CD4-positive, alpha-beta T cell treated with Interleukin-17A for 4 hours (primary cell): ENCODE data around the gene SPP2.

ENCODE experiments used
- DNase-seq: peaks from one replicate; pipeline ENCODE4 v3.0.0-alpha.2; 2020; ENCODE audit warnings: mixed read lengths

Gene SPP2

GRCh38 chr2:234050455-234051135, at the start of gene SPP2:
Gene SPP2, plus strand, starts transcription at chr2:234050702. Its CDS starts 85 bp downstream, at chr2:234050787.
- no peak for DNase-seq

- DNase-seq: no peak
These were observed 48.9 kb upstream of the SPP2 start for GRCh38 chr2:234001380-234002160.

DNA sequence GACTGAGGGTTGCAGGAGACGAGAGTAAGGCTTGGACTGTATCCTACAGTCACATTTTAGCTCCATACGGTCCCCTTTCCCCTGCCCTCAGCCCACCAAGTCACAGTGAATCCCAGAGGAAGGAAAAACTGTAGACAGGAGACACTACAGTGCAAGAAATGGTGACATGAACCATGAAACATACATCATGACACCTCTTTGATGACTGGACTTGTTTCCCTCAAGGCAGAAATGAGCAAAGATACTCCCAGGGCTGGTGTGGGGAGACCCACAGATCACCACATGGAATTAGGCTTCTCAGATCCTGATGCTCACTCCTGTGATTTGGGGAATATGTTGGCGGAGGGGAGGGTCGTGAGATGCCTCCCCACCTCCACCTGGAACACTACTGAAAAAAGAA, 48.2 kb upstream of the SPP2 start:
- DNase-seq: no peak

DNA sequence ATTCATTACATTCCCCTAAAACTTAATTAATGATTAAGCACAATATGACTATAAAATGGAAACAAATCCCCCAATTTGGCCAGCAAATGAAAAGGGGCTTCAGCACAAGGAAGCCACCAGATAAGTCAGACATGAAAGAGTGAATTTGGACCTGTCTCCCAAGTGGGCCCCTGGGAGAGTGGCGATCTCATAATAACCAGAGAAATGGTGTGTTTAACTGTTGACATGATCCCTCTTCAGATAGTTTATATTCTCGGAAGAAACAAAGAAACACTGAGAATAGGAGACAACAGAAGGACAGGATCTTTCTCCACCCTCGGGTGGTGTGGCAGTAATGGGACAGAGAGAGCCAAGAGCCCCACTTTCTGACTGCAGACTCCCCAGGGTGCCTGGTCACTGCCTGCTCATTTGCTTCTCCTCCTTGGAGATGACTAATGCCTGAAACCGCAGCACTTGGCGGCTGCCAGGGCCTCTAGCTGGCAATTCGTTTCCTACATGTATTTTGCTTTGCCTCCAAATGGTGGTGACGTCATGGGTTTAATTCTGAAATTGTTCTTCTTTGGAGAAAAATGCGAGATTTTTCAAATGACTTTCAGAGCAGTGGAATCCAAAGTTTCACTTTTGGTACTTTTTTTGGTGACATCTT, 46.4 kb upstream of the SPP2 start:
- peak; percentile 39 for DNase-seq

DNA sequence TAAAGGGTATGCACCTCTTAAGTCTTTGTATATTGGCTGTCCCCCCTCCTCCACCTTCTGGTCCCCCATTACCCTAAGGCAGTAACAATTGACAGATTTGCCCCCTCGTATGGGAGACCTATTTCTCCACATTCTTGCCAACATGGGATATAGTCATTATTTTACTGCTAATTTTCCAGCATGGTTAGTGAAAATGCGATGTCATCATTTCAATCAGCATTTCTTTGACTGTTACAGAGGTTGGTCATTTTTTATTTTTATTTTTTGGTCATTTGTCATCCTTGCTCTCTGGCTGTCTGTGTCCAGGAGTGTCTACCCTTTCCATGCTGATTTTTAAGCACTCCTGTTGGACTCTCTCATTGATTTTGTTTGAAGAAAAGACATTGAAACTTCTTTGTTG, 45.4 kb upstream of the SPP2 start:
- DNase-seq: no peak

DNA sequence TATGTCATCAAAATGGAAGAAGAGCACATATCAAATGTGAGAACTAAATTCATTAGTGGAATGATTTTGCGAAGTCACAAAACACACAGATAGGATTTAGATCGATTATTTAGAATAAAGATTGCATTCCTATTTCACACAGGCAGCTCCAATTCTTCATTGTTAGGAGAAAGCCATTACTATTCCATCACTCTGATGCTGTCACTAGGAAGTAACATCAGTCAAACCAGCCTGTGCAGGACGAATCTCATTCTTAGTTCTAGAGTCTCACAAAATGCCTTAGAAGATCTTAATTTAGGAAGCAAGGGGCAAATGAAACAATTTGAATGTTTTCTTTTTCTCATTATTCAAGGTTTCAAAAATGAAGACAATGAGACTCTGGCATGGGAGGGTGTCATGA, 44.0 kb upstream of the SPP2 start:
- DNase-seq: no peak

DNA sequence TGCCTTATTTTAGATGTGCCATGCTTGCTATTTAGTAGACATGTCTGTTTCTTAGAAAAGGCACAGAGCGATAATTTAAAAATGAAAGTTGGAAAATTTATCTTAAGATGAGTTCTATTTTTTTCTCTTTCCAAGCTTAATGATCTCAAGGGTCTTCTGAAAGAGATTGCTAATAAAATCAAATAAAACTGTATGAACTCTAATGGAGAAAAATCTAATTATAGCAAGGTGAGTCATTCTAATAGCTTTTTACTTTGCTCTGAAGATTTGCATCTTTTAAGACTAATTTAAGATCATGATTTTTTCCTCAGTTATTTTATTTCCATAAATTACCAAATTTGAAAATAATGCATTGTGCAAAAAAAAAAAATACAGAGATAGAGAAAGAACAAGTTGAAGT, 36.1 kb upstream of the SPP2 start:
- DNase-seq: no peak

DNA sequence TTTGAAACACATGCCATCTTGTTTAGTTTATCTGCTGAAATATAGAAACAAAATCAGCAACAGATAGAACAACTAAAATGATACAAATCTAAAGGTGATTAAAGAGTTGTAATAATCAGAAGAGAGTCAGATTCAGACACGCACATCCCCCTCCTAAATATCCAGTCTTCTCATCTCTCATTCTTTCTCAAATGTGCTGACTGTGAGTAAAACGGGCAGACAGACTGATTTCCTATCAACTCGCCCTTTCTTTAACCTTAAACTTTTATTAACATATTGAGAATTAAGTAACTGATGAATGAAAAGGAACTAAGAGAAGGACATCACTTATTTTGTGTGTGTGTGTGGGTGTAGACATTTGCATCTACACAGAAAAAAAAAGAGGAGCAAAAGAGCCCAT, 34.6 kb upstream of the SPP2 start:
- no peak for DNase-seq

GRCh38 chr2:234019896-234020295, 30.6 kb upstream of the SPP2 start:
- DNase-seq: no peak

DNA sequence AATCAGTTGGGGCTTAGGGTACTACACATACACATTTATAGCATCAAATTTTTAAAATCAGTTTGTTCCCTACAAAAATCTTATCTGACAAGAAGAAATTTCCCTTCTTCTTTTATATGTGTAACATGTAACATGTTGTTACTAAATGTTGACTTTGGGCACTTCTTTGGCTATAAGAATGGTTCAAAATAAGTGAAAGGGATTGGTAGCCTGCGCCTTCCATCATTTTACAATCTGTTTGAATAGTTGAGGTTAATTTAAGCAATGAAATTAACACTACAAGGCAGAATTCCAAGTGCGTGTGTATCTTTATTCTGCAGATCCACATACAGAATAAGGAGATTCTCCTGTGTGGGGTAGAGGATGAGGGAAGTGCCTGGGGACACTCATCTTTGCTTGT, 30.2 kb upstream of the SPP2 start:
- DNase-seq: no peak

DNA sequence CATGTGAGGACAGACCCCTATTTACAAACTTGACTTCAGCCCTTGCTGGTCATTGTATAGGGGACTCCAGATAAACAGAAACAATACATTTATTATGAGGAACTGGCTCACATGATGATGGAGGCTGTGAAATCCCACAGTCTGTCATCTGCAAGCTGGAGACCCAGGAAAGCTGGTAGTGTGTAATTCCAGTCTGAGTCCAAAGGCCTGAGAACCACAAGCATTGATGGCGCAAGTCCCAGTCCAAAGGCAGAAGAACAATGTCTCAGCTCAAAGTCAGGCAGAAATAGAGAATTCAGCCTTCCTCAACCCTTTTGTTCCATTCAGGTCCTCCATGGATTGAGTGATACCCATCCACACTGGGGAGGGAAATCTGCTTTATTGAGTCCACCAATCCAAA, 28.1 kb upstream of the SPP2 start:
- DNase-seq: no peak

- DNase-seq: no peak
These were observed 26.2 kb upstream of the SPP2 start for GRCh38 chr2:234024304-234024703.

GRCh38 chr2:234025466-234025865, 25.0 kb upstream of the SPP2 start:
- peak; percentile 58 for DNase-seq

DNA sequence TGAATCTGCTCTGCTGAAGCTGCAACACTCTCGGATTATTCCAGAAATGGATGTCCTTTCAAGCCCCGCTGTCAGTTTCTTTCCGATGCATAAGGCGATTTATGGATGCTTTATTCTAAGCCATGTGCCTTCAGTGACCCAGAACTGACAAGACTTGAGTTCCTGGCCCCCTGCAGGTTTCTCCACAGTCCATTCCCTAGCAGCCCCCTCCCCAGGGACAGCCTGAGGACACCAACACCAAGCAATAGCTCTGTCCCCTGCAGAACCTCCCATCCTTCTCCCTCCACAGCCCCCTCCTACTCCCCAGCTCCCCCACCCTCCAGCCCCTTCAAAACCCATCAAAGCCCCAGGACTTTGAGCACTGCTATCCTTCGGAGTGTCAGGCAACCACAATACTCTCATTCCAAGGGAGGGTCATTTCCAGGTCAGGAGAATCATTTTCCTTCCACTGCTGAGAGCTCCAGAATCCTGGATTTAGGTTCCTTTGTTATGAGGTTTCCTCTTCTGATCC, 24.6 kb upstream of the SPP2 start:
- DNase-seq: no peak

DNA sequence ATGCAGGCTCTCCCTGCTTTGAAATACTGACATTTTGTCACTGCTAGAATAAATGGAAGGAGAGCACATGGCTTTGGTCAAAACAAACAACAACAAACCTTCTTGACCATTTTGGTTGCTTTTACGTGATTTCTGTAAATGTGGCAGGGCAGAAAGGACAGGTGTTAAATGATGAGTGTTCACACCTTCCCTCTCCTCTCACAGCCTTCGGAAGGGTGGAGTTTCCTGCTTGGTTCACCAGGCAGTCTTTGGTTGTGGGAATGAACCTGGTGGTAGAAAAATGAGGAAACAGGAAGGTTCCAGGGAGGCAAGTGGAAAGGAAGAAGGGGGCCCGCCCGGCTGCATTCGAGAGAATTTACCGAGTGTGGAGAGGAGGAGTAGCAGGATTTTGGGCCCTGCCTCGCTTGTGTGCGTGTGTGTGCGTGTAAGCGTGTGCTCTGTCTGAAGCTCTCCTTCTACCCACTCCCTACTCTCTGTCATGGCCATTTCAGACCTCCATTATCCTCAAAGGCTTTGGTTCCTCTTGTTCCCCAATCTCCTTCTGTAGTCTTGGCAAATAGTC, 23.7 kb upstream of the SPP2 start:
- peak; percentile 11 for DNase-seq

DNA sequence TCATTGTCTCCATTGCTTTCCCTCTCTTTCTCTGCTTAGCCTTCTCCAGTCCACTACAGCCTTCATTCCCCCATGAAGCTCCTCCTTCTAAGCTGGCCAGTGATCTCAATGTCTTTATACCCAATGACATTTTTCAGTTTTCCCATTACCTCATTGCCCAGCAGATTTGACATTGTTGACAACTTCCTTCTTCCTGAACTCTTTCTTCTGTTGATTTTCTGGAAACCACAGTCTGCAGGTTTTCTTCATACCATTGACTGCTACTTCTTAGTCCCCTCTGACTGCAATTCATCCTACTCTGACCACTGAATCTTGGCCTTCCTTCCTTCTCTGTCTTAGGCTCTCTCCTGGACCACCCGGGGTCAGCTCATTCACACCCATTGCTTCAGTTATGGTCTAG, 22.9 kb upstream of the SPP2 start:
- no peak for DNase-seq

- DNase-seq: no peak
These were observed 21.3 kb upstream of the SPP2 start for GRCh38 chr2:234029150-234029733.

- no peak for DNase-seq
These were observed 19.3 kb upstream of the SPP2 start for GRCh38 chr2:234031207-234031606.

GRCh38 chr2:234032279-234032856, 18.1 kb upstream of the SPP2 start:
- peak; percentile 36 for DNase-seq

DNA sequence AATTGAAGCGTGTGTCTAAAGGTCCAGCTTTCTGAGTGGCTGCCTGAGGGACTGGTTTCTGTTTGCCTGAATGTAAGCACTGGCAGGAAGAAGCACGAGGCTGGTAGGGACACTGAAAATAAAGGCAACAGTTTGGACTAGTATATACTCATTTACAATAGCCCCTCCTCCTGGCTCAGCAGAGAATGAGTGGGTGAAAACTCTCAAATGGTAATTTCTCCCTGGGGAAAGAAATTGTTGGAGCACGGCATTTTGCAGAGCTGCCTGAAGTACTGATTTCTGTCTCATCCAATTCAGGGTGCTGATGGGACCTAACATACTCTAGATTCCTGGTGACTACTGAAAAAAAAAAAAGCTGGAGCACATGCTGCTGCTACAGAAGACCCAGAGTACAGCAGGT, 17.3 kb upstream of the SPP2 start:
- no peak for DNase-seq

- no peak for DNase-seq
These were observed 16.6 kb upstream of the SPP2 start for GRCh38 chr2:234033885-234034284.

- DNase-seq: no peak
These were observed 12.3 kb upstream of the SPP2 start for GRCh38 chr2:234038076-234038802.
